ENCODE results near the gene AASDHPPT. TPM values are rescaled to one million over a fixed set of nuclear protein-coding genes. Genes with fewer than 3 reads are reported as not detected.

The AASDHPPT gene
- polyA plus RNA-seq, 1 experiment = 61.9 TPM

GRCh38 chr11:106092446-106092845 lies 15.0 kb downstream of the AASDHPPT start:
- TF ChIP-seq CTCF (IDR thresholded peaks at IDR 0.05; ENCODE audit: low read depth, low read length) = no peak
- Histone ChIP-seq H3K9me3 (ENCODE audit: control insufficient read depth, insufficient read depth, low read length) (no peaks in the 10 kb centered on the region), H3K4me3 (ENCODE audit: low read depth, low read length) (no peak overlapping the region), H3K27ac (ENCODE audit: low read depth, low read length) (no peak overlapping the region), H3K27me3 (ENCODE audit: control insufficient read depth, insufficient read depth, low read length) (no peaks in the 10 kb centered on the region)
- DNase-seq (ENCODE audit: low read depth, low spot score) = no peak
- ChIA-PET CTCF (interaction anchor here (1.5 to 2.0 kb wide), 2 partner anchors 42 to 64 kb away, joined by 4 to 5 read pairs; no protein-coding TSS in a partner anchor), POLR2A (no interaction called here)

GRCh38 chr11:106098893-106099553 lies 21.6 kb downstream of the AASDHPPT start:
- DNase-seq (ENCODE audit: low read depth, low spot score) = no peak
- H3K4me3 ChIP-seq (ENCODE audit: low read depth, low read length) = no peak overlapping the region
- ChIA-PET POLR2A (no interaction called here), CTCF (interaction anchor here (1.1 to 3.3 kb wide), 4 partner anchors 10 to 221 kb away, joined by 3 to 11 read pairs (median 6); no protein-coding TSS in a partner anchor)
- H3K27ac ChIP-seq (ENCODE audit: low read depth, low read length) = no peak overlapping the region
- no peak for TF ChIP-seq CTCF (IDR thresholded peaks at IDR 0.05; ENCODE audit: low read depth, low read length)
- no peaks in the 10 kb centered on the region for H3K9me3 ChIP-seq (ENCODE audit: control insufficient read depth, insufficient read depth, low read length)
- H3K27me3 ChIP-seq (ENCODE audit: control insufficient read depth, insufficient read depth, low read length) = no peaks in the 10 kb centered on the region

GRCh38 chr11:106101370-106101769 lies 23.9 kb downstream of the AASDHPPT start:
- POLR2A ChIA-PET = no interaction called here
- CTCF ChIA-PET = interaction anchor here (1.3 kb wide), 1 partner anchor 14 kb away, joined by 4 read pairs; no protein-coding TSS in a partner anchor
- no peak overlapping the region for H3K27ac ChIP-seq (ENCODE audit: low read depth, low read length)
- no peaks in the 10 kb centered on the region for H3K9me3 ChIP-seq (ENCODE audit: control insufficient read depth, insufficient read depth, low read length)
- TF ChIP-seq CTCF (IDR thresholded peaks at IDR 0.05; ENCODE audit: low read depth, low read length) = no peak
- no peak overlapping the region for H3K4me3 ChIP-seq (ENCODE audit: low read depth, low read length)
- H3K27me3 ChIP-seq (ENCODE audit: control insufficient read depth, insufficient read depth, low read length) = no peaks in the 10 kb centered on the region
- DNase-seq (ENCODE audit: low read depth, low spot score) = no peak

- Histone ChIP-seq H3K4me3 (ENCODE audit: low read depth, low read length) (no peak overlapping the region), H3K27me3 (ENCODE audit: control insufficient read depth, insufficient read depth, low read length) (no peaks in the 10 kb centered on the region), H3K27ac (ENCODE audit: low read depth, low read length) (no peak overlapping the region), H3K9me3 (ENCODE audit: control insufficient read depth, insufficient read depth, low read length) (no peaks in the 10 kb centered on the region)
- POLR2A ChIA-PET = no interaction called here
- no peak for TF ChIP-seq CTCF (IDR thresholded peaks at IDR 0.05; ENCODE audit: low read depth, low read length)
- CTCF ChIA-PET = interaction anchor here (1.3 kb wide), 1 partner anchor 15 kb away, joined by 4 read pairs; no protein-coding TSS in a partner anchor
- no peak for DNase-seq (ENCODE audit: low read depth, low spot score)
These were observed 24.4 kb downstream of the AASDHPPT start for GRCh38 chr11:106101819-106102218.

GRCh38 chr11:106105986-106106385 lies 28.5 kb downstream of the AASDHPPT start:
- ChIA-PET CTCF (no interaction called here), POLR2A (no interaction called here)
- H3K4me3 ChIP-seq (ENCODE audit: low read depth, low read length) = no peak overlapping the region

More at GRCh38 chr11:106105986-106106385, 28.5 kb downstream of the AASDHPPT start:
- Histone ChIP-seq H3K27ac (ENCODE audit: low read depth, low read length) (no peak overlapping the region), H3K9me3 (ENCODE audit: control insufficient read depth, insufficient read depth, low read length) (no peaks in the 10 kb centered on the region), H3K27me3 (ENCODE audit: control insufficient read depth, insufficient read depth, low read length) (no peaks in the 10 kb centered on the region)
- no peak for DNase-seq (ENCODE audit: low read depth, low spot score)
- TF ChIP-seq CTCF (IDR thresholded peaks at IDR 0.05; ENCODE audit: low read depth, low read length) = no peak

All from AG04450 (cell line).